Smooth muscle cell of the brain vasculature (primary cell): Measurements from ENCODE around the gene AMT.
A peak's percentile ranks its signal among the peaks of the same experiment; 100 is the strongest.
"Not testable (repeated sequence)": the region's sequence is repeated elsewhere in the genome, so short reads cannot be mapped to it uniquely, and the experiment has no call there.

Experiments used
- DNase-seq: peaks from one replicate; pipeline ENCODE4 v3.0.0-alpha.2; 2012; ENCODE audit warnings: low read depth, low spot score

Gene AMT

GRCh38 chr3:49424816-49425215 is 2.5 kb upstream of the AMT start:
- DNase-seq, result no peak

DNA sequence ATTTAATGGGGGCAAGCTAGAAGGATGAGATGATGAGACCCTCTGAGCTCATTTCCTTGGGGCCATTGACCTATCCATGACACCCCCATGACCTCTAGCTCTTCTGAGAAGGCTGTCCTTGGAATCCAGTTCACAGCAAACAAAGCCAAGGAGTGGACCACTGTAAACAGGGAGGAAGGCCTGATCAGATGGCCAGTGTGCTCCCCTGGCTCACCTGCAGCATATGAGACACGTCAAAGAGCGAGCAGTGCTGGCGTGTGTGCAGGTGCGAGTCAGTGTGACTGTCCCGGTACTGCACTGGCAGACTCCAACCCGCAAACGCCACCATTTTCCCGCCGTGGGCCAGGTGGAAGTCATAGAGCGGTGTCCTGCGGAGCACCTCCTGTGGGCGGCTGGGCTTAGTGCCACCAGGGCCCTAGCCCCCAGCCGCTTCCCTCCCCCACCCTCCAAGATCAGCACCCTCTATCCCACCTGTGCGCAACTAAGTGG is 339 bp downstream of the AMT start:
- no peak for DNase-seq

GRCh38 chr3:49417516-49418120 is 4.7 kb downstream of the AMT start:
- no peak for DNase-seq

DNA sequence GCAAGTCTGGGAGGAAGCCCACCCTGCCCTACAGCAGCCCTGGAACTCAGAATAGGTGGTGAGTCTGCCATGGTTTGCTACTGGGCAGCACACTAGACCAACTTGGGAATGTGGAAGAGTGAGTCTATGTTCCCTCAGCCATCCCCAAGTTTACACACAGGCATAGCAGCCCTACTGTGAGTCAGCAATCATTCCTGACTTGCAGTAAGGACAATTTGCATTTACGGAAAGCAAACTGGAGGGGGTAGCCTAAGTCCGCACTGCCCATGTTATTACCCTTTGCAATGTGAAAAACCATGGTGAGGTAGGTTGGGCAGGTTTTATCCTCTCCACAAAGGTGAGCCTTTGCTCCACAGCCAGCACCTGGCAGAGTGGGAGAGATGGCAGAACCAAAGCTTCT is 5.4 kb downstream of the AMT start:
- no peak for DNase-seq

DNA sequence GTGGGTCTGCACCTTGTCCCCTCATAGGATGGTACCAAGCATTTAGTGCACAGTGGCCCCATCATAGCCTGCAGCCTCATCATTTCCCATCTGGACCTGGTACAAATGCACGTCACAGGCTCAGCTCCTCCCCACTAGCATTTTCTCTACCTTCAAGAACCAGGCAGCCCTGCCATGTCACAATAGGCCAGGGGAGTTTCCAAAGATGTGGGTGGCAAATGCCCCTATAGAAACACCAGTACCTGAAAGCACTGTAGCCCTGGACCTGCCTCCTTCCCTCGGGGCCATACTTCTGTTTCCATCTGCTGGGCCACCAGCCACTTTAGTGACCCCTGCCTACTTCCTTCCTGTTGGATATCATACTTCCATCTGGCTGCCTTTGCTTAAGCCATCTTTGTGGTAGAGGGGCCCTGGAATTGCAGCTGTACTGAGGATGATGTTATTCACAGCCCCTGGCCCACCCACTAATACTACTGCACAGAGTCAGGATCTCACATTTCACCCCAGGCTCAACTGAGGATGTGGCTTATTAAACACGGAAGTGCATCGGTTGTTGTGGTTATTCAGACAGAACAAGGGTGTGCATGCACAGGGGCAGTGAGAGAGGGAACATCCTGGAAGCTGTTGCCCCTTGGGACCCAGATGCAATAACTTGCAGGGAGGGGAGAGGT is 6.2 kb downstream of the AMT start:
- no peak for DNase-seq

DNA sequence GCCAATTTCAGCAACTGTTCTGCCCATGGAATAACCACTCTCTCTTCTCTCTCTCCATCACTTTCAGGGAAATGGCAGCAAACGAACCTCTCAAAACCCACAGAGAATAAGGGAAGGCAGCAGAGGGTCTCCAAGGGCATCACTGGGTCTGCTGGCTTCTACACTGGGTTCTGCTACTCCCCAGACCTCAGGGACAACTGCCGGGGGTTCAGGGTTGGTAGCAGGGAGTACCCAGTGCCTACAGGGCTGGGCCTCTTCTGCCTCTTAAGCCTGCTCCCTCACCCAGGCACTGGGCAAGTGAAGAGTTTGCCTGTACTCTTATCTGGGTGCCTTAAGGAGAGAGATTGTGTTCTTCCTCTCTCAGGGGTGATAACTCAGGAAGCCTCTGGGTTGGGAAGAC is 7.5 kb downstream of the AMT start:
- no peak for DNase-seq

DNA sequence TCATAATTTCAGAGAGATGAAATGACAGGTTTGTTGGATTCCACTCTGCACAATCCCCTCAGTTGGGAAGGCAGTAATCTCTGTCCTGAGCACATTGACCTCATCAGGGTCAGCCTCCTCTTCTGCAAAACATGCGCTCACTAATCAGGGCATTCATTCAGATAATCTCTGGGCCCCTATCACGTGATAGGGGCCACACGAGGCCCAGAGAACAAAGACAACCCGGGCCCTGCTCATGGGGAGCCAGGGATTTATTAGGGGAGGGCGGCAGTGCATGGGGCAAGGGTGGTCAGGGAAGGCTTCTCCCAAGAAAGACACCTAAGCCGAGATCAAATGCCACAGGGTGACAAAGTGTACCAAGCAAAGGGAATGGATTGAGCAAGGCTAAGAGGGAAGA is 8.9 kb downstream of the AMT start:
- no peak for DNase-seq

GRCh38 chr3:49412632-49413337 is 9.5 kb downstream of the AMT start:
- no peak for DNase-seq

DNA sequence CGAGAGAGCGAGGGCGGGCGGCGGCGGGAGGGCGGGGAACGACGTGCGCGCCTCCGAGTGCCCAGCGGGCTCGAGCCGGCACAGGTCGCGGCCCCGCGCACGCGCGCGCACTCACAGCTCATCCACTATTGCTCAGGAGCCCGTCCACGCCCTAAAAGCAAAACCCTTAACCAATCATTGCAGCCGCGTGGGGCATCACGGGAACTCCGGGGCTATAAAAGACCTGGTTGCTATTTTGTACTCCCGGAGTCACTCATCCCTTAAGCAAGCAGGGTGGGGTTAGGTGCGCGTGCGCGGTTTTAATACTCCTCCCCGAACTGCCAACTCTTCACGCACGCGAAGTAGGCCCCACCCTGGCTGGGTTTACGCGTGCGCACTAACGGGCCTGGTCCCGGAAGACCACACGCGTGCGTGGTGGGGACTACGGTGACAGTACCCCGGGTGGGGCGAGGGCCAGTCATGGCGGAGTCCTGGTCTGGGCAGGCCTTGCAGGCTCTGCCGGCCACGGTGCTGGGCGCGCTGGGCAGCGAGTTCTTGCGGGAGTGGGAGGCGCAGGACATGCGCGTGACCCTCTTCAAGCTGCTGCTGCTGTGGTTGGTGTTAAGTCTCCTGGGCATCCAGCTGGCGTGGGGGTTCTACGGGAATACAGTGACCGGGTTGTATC is 10.2 kb downstream of the AMT start, which contains the start of the genes RHOA and TCTA:
TSS of gene RHOA (minus strand) at position 9 of the 664 bp plus-strand sequence. CDS start 36,387 bp downstream, outside the sequence.
TSS of gene TCTA (plus strand) at position 456 of the 664 bp plus-strand sequence. CDS start at position 460, 4 bp downstream.
- peak; percentile 100 for DNase-seq

- DNase-seq, result no peak
These were observed 10.7 kb downstream of the AMT start for GRCh38 chr3:49411535-49411967.

GRCh38 chr3:49410846-49411534 is 11.3 kb downstream of the AMT start:
- no peak for DNase-seq

DNA sequence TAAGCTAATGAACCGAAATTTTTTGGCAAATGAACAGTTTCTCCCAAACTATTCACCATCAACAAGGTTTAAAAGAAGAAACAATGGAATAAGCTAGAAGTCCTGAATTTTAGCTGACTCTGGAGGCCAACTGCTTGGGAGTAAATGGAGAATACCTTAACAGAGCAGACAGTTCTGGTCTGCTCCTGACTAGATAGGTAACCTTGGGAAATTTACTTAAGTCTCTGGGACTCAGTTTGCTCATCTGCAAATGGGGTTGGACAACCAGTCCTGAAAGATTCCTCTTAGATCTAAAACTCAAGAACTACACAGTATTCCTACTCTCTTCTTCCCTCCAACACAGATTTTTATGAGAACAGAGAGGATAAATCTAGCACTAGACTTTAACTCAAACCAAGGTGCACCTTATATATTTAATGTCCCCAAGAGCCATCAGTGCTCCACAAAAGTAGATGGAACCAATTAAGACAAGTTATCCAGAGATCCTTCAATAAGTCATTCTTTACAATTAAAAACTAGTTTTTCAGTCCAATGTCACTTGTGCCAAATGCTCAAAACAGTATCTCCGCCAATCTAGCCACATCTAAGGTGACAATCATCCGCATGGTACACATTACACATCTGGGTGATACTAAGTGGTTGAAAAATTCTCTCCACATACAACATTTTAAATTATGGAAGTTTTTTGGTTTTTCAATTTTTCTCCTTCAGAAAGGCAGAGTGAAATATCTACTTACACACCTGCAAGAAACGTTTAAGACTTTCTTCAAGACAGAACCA is 12.0 kb downstream of the AMT start:
- DNase-seq, result no peak

DNA sequence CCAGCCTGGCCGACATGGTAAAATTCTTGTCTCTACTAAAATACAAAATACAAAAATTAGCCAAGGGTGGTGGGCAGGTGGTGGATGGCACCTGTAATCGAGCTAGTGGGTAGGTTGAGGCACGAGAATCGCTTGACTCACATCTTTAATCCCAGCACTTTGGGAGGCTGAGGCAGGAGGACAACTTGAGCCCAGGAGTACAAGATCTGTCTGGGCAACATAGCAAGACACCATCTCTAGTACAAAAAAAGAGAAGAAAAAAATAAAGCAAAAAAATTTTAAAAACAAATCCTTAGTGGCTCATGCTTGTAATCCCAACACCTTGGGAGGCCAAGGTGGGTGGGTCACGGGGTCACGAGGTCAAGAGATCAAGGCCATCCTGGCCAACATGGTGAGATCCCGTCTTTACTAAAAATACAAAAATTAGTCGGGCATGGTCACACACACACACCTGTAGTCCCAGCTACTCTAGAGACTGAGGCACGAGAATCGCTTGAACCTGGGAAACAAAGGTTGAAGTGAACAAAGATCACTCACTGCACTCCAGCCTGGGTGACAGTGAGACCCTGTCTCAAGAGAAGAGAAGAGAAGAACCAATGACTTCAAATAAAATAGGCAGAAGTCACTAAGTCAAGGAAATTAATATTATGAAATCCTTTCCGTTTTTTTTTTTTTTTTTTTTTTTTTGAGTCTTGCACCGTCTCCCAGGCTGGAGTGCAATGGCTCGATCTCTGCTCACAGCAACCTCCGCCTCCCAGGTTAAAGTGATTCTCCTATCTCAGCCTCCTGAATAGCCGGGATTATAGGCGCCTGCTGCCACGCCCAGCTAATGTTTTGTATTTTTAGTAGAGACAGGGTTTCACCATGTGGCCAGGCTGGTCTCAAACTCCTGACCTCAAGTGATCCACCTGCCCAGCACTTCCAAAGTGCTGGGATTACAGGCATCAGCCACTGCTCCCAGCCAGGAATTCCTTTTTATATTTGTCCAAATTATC is 15.4 kb downstream of the AMT start:
- no peak for DNase-seq

DNA sequence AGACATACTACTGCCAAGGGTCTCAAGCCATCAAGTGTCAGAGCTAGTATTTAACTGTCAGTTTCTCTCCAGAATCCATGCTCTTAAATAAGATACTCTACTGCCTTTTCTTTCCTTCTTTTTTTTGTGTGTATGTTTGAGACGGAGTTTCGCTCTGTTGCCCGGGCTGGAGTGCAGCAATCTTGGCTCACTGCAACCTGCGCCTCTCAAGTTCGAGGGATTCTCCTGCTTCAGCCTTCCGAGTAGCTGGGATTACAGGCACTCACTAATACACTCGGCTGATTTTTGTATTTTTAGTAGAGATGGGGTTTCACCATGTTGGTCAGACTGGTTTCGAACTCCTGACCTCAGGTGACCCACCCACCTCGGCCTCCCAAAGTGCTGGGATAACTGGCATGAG is 16.7 kb downstream of the AMT start:
- DNase-seq, result not testable (repeated sequence)

DNA sequence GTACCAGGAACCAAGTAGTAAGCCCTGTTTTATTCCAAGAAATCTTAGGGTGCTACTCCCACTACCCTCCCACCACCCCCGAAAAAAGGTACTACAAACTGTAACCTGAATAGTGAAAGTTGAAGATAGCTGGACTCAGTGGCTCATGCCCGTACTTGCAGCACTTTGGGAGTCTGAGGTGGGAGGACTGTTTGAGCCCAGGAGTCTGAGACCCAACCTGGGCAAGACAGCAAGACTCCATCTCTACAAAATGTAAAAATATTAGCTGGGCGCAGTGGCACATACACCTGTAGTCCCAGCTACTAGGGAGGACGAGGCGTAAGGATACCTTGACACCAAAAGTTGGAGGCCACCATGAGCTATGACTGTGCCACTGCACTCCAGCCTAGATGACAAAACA is 18.4 kb downstream of the AMT start:
- no peak for DNase-seq

GRCh38 chr3:49401766-49402165 is 20.5 kb downstream of the AMT start:
- no peak for DNase-seq

GRCh38 chr3:49399461-49399860 is 22.8 kb downstream of the AMT start:
- no peak for DNase-seq

- no peak for DNase-seq
These were observed 24.8 kb downstream of the AMT start for GRCh38 chr3:49397470-49397869.

GRCh38 chr3:49391310-49391709 is 31.0 kb downstream of the AMT start:
- not testable (repeated sequence) for DNase-seq
